IMR-90 (cell line): ENCODE measurements around the gene KRT6A. TPM values are rescaled to one million over a fixed set of nuclear protein-coding genes. Genes with fewer than 3 reads are reported as not detected.

Experiments
- ATAC-seq: fragments of 200-7000 bp; cut with Tn5 transposase; 2 replicates; pipeline ENCODE4 v1.9.1; 2020; ENCODE audit warnings: low read depth, mild to moderate bottlenecking, moderate library complexity
- BruUV-seq: library from RNA; stranded (reverse); fragments of 400-500 nt; replicated peaks from 2 replicates; lab custom pipeline; 2021; lab: Mats Ljungman, UMichigan
- CTCF ChIA-PET: fragments of 300-600 bp; formaldehyde crosslinking; extraction: SDS; loops from one replicate; lab custom pipeline; 2021; ENCODE audit warnings: antibody characterized with exemption; lab: Yijun Ruan, JAX
- POLR2A ChIA-PET: fragments of 300-600 bp; sonication (Branson Sonifier 250); formaldehyde crosslinking; loops from one replicate; lab custom pipeline; 2022; ENCODE audit warnings: antibody characterized with exemption; ENCODE audit not compliant: unreplicated experiment; lab: Charles Lee
- DNase-seq: peaks from one replicate; pipeline ENCODE4 v3.0.0; 2013
- H2AFZ ChIP-seq: replicated peaks from 2 replicates; pipeline ENCODE3; 2013; ENCODE audit warnings: low read length, mild to moderate bottlenecking; ENCODE audit not compliant: poor library complexity
- H2AK5ac ChIP-seq: 2 replicates; pipeline ENCODE4 v1.6.1; 2013; ENCODE audit warnings: low read depth, low read length, inconsistent platforms
- H2AK9ac ChIP-seq: replicated peaks from 2 replicates; pipeline ENCODE3; 2013; ENCODE audit warnings: mild to moderate bottlenecking, low read depth, low read length, moderate library complexity; ENCODE audit not compliant: poor library complexity
- H2BK120ac ChIP-seq: 2 replicates; pipeline ENCODE4 v1.6.1; 2013; ENCODE audit warnings: low read depth, low read length, inconsistent platforms
- H2BK15ac ChIP-seq: 3 replicates; pipeline ENCODE4 v1.6.1; 2013; ENCODE audit warnings: low read depth, low read length, inconsistent platforms
- H2BK20ac ChIP-seq: 2 replicates; pipeline ENCODE4 v1.6.1; 2013; ENCODE audit warnings: low read depth, mild to moderate bottlenecking, inconsistent platforms, low read length, moderate library complexity
- H2BK5ac ChIP-seq: 2 replicates; pipeline ENCODE4 v1.6.1; 2013; ENCODE audit warnings: mild to moderate bottlenecking, low read depth, low read length, inconsistent platforms; ENCODE audit not compliant: poor library complexity, severe bottlenecking
- H3K14ac ChIP-seq: replicated peaks from 2 replicates; pipeline ENCODE4 v1.6.1; 2013; ENCODE audit warnings: low read depth, low read length, inconsistent platforms
- H3K18ac ChIP-seq: 2 replicates; pipeline ENCODE4 v1.6.1; 2013; ENCODE audit warnings: low read depth, low read length, control low read depth
- H3K23ac ChIP-seq: 2 replicates; pipeline ENCODE4 v1.6.1; 2013; ENCODE audit warnings: low read depth, low read length, inconsistent platforms
- H3K27ac ChIP-seq: 2 replicates; pipeline ENCODE4 v1.5.1; 2013; ENCODE audit warnings: mild to moderate bottlenecking, control low read depth, low read length; ENCODE audit not compliant: insufficient read depth
- H3K27me3 ChIP-seq: 2 replicates; pipeline ENCODE4 v1.6.1; 2013; ENCODE audit warnings: low read length; ENCODE audit not compliant: control insufficient read depth, insufficient read depth
- H3K36me3 ChIP-seq: 2 replicates; pipeline ENCODE4 v1.6.1; 2013; ENCODE audit warnings: low read length, mixed read lengths; ENCODE audit not compliant: control insufficient read depth, insufficient read depth
- H3K4ac ChIP-seq: 2 replicates; pipeline ENCODE4 v1.6.1; 2013; ENCODE audit warnings: low read depth, low read length, inconsistent platforms
- H3K4me1 ChIP-seq: 2 replicates; pipeline ENCODE4 v1.6.1; 2013; ENCODE audit warnings: low read length, mixed read lengths; ENCODE audit not compliant: control insufficient read depth, insufficient read depth
- H3K4me2 ChIP-seq: 2 replicates; pipeline ENCODE4 v1.6.1; 2013; ENCODE audit warnings: low read depth, mild to moderate bottlenecking, control low read depth, low read length, moderate library complexity
- H3K4me3 ChIP-seq: 2 replicates; pipeline ENCODE4 v1.5.1; 2013; ENCODE audit warnings: low read depth, mild to moderate bottlenecking, control low read depth, low read length, moderate library complexity; ENCODE audit not compliant: insufficient read depth
- H3K56ac ChIP-seq: 2 replicates; pipeline ENCODE4 v1.6.1; 2013; ENCODE audit warnings: low read length, inconsistent platforms; ENCODE audit not compliant: insufficient read depth; ENCODE audit errors: extremely low read depth
- H3K79me1 ChIP-seq, 2 experiments: 2 replicates each; pipeline ENCODE4 v1.6.1; 2013; ENCODE audit warnings: low read length in 2 of 2, inconsistent platforms in 1 of 2, low read depth in 1 of 2
- H3K9ac ChIP-seq: 2 replicates; pipeline ENCODE4 v1.6.1; 2013; ENCODE audit warnings: low read depth, low read length, control low read depth
- H3K9me1 ChIP-seq: 2 replicates; pipeline ENCODE4 v1.6.1; 2013; ENCODE audit warnings: low read length, inconsistent platforms; ENCODE audit not compliant: insufficient read depth
- H3K9me3 ChIP-seq: 2 replicates; pipeline ENCODE4 v1.6.1; 2013; ENCODE audit warnings: low read length; ENCODE audit not compliant: control insufficient read depth, insufficient read depth
- H4K20me1 ChIP-seq: 2 replicates; pipeline ENCODE4 v1.6.1; 2013; ENCODE audit warnings: low read length, inconsistent platforms; ENCODE audit not compliant: insufficient read depth
- H4K5ac ChIP-seq: 2 replicates; pipeline ENCODE4 v1.6.1; 2013; ENCODE audit warnings: mild to moderate bottlenecking, low read depth, low read length, control low read depth
- H4K8ac ChIP-seq, 2 experiments: 2 replicates each; pipeline ENCODE4 v1.6.1; 2013; ENCODE audit warnings: low read depth in 2 of 2, low read length in 2 of 2, control low read depth in 1 of 2, inconsistent platforms in 1 of 2
- H4K91ac ChIP-seq: 2 replicates; pipeline ENCODE4 v1.6.1; 2013; ENCODE audit warnings: low read depth, low read length, inconsistent platforms; ENCODE audit not compliant: insufficient read depth
- BHLHE40 ChIP-seq: fragments of 150-350 bp; IDR thresholded peaks from 2 replicates; pipeline ENCODE4 v1.6.1; 2016; ENCODE audit warnings: mild to moderate bottlenecking, low read depth, low read length
- CEBPB ChIP-seq: IDR thresholded peaks from 2 replicates; pipeline ENCODE4 v1.6.1; 2012; ENCODE audit warnings: low read depth, low read length, improper control_type of control experiment
- CHD1 ChIP-seq: IDR thresholded peaks from 2 replicates; pipeline ENCODE4 v1.6.1; 2012; ENCODE audit warnings: low read depth, low read length, improper control_type of control experiment
- CTCF ChIP-seq: conservative IDR thresholded peaks from 2 replicates; pipeline ENCODE4 v1.5.1; 2012; ENCODE audit warnings: mild to moderate bottlenecking, low read depth, low read length, improper control_type of control experiment
- FOS ChIP-seq: fragments of 150-350 bp; IDR thresholded peaks from 2 replicates; pipeline ENCODE4 v1.6.1; 2016; ENCODE audit warnings: low read depth, low read length
- MAFK ChIP-seq: IDR thresholded peaks from 2 replicates; pipeline ENCODE4 v1.6.1; 2012; ENCODE audit warnings: low read depth, low read length, improper control_type of control experiment
- MAZ ChIP-seq: IDR thresholded peaks from 2 replicates; pipeline ENCODE4 v1.6.1; 2012; ENCODE audit warnings: low read depth, mild to moderate bottlenecking, low read length, improper control_type of control experiment, moderate library complexity, borderline replicate concordance
- MXI1 ChIP-seq: IDR thresholded peaks from 2 replicates; pipeline ENCODE4 v1.6.1; 2012; ENCODE audit warnings: low read depth, mild to moderate bottlenecking, low read length, moderate library complexity, borderline replicate concordance
- NFE2L2 ChIP-seq: fragments of 150-350 bp; IDR thresholded peaks from 2 replicates; pipeline ENCODE4 v1.6.1; 2016; ENCODE audit warnings: low read depth, mild to moderate bottlenecking, low read length
- POLR2A ChIP-seq: IDR thresholded peaks from 2 replicates; pipeline ENCODE4 v1.6.1; 2012; ENCODE audit warnings: mild to moderate bottlenecking, low read depth, low read length
- RAD21 ChIP-seq: IDR thresholded peaks from 2 replicates; pipeline ENCODE4 v1.6.1; 2012; ENCODE audit warnings: low read length, improper control_type of control experiment
- RCOR1 ChIP-seq: IDR thresholded peaks from 2 replicates; pipeline ENCODE4 v1.6.1; 2012; ENCODE audit warnings: mild to moderate bottlenecking, low read length, improper control_type of control experiment; ENCODE audit not compliant: insufficient replicate concordance
- RFX5 ChIP-seq: IDR thresholded peaks from 2 replicates; pipeline ENCODE4 v1.8.0; 2012; ENCODE audit warnings: low read depth, mild to moderate bottlenecking, low read length, moderate library complexity
- USF2 ChIP-seq: fragments of 150-350 bp; IDR thresholded peaks from 2 replicates; pipeline ENCODE4 v1.6.1; 2017; ENCODE audit warnings: mild to moderate bottlenecking, antibody characterized with exemption, low read length, low read depth
- WGBS, 2 experiments: methylation state at CpG; one replicate each; pipeline versions ENCODE4 v1.1.5 to v1.1.7; 2013; ENCODE audit warnings: missing lambda C conversion rate in 2 of 2; ENCODE audit not compliant: insufficient read length in 1 of 2; ENCODE audit errors: extremely low coverage in 2 of 2; 5-methylcytosine and 5-hydroxymethylcytosine counted together
- dilution Hi-C: fragments of 300-500 bp; cut with HindIII; formaldehyde crosslinking; loops from one replicate; pipeline ENCODE4 v1.14.3; 2018; ENCODE audit warnings: low sequenced_read_pairs; ENCODE audit not compliant: unreplicated experiment
- in situ Hi-C: fragments of 300-500 bp; cut with MboI; formaldehyde crosslinking; loops from 3 replicates; pipeline ENCODE4 v1.14.3; 2019; ENCODE audit warnings: low sequenced_read_pairs, inconsistent platforms, mixed read lengths
- intact Hi-C: fragments of 100-400 bp; cut with micrococcal nuclease; formaldehyde crosslinking; loops from 2 replicates; pipeline ENCODE4 v1.10.0; 2022
- polyA plus RNA-seq, 3 experiments: library from polyadenylated mRNA; depleted of rRNA; stranded (reverse); fragments of >200 nt; gene quantifications; 2 replicates each; pipeline ENCODE4 v1.2.3, GENCODE V29; 2012; ENCODE audit warnings: low replicate concordance in 1 of 3
- total RNA-seq: library from RNA; depleted of rRNA; stranded (reverse); fragments of >200 nt; gene quantifications from 2 replicates; pipeline ENCODE4 v1.2.3, GENCODE V29; 2012
- TF ChIP-seq, protein P1 (sequence below): fragments of 150-350 bp; IDR thresholded peaks from 2 replicates; pipeline ENCODE4 v1.6.1; 2016; ENCODE audit warnings: low read depth, mild to moderate bottlenecking, low read length, moderate library complexity, borderline replicate concordance

The KRT6A gene
- total and polyA plus RNA-seq, 2 of the 4 experiments (the other 2 are of a cell fraction): not detected

DNA sequence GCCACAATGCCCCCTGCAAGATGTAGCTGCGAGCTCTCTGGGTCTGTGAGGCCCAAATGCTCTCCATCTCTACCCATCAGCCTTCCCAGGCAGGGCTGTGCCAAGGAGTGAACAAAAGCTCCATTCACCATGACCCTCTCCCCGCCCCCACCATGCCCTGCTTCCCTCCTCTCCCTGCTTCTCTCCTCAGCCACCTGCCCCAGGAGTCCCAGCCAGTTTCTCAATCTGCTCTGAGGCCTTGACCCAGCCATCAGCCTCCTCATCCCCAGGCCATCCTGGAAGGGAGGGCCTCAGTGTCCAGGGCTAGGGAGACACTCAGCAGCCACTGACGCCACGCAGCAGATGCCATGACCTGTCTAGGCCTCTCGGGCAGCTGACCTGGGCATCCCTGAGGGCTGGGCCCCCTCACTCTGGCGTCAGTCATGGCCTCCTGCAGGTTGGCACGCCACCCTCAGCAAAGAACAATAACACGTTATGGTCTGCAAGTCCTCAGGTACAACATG, 35.6 kb upstream of the KRT6A start:
- dilution Hi-C loops: no loop called here
- no peaks in the 10 kb centered on the region for H3K9me3 ChIP-seq
- H3K18ac ChIP-seq: no peak overlapping the region
- no peaks in the 10 kb centered on the region for H3K4me1 ChIP-seq
- intact Hi-C loops: no loop called here
- peaks cover 27% of the 10 kb centered on the region for H3K27me3 ChIP-seq
- no peak overlapping the region for H3K4ac ChIP-seq
- H4K5ac ChIP-seq: no peak overlapping the region
- POLR2A ChIA-PET: no interaction called here
- no peak overlapping the region for H3K9ac ChIP-seq
- TF ChIP-seq CTCF (no peak), BHLHE40 (no peak), CEBPB (no peak), NFE2L2 (no peak), MAFK (no peak), MXI1 (no peak), RAD21 (no peak), FOS (no peak), RFX5 (no peak), MAZ (no peak), CHD1 (no peak), USF2 (no peak), POLR2A (no peak), RCOR1 (no peak)
- TF ChIP-seq, protein P1, sequence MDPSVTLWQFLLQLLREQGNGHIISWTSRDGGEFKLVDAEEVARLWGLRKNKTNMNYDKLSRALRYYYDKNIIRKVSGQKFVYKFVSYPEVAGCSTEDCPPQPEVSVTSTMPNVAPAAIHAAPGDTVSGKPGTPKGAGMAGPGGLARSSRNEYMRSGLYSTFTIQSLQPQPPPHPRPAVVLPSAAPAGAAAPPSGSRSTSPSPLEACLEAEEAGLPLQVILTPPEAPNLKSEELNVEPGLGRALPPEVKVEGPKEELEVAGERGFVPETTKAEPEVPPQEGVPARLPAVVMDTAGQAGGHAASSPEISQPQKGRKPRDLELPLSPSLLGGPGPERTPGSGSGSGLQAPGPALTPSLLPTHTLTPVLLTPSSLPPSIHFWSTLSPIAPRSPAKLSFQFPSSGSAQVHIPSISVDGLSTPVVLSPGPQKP: no peak
- H3K79me1 ChIP-seq: no peaks in the 10 kb centered on the region
- no peaks in the 10 kb centered on the region for H3K36me3 ChIP-seq
- no peak overlapping the region for H3K56ac ChIP-seq
- no peak overlapping the region for H3K23ac ChIP-seq
- no peak overlapping the region for H2BK120ac ChIP-seq
- H4K8ac ChIP-seq: no peak overlapping the region
- 11% methylated on average over 3 of the region's 8 CpGs; no CpG with 5 or more reads in 1 of the 2 experiments for WGBS, 2 experiments
- H3K14ac ChIP-seq: no peak overlapping the region
- DNase-seq (no peak), ATAC-seq (no peak)
- H2AK9ac ChIP-seq: no peak overlapping the region
- H3K27ac ChIP-seq: no peak overlapping the region
- H4K91ac ChIP-seq: no peak overlapping the region
- no peak overlapping the region for H2BK15ac ChIP-seq
- H3K4me2 ChIP-seq: no peak overlapping the region
- H2AK5ac ChIP-seq: no peak overlapping the region
- H2BK20ac ChIP-seq: no peak overlapping the region
- no peak overlapping the region for H3K4me3 ChIP-seq
- no peak overlapping the region for H2AFZ ChIP-seq
- in situ Hi-C loops: no loop called here
- BruUV-seq: no TSS peak
- no peaks in the 10 kb centered on the region for H3K9me1 ChIP-seq
- H4K20me1 ChIP-seq: no peaks in the 10 kb centered on the region; the same call in 1 of the 2 replicates
- CTCF ChIA-PET: no interaction called here
- no peak overlapping the region for H2BK5ac ChIP-seq
